HG03060 (cell line): ENCODE data around the gene OR52E2.

Source experiments
- ATAC-seq: cut with Tn5 transposase; IDR thresholded peaks from one replicate; pipeline ENCODE4 v1.9.1; 2021; ENCODE audit warnings: low read depth, moderate number of reproducible peaks; ENCODE audit not compliant: unreplicated experiment

OR52E2 gene

DNA sequence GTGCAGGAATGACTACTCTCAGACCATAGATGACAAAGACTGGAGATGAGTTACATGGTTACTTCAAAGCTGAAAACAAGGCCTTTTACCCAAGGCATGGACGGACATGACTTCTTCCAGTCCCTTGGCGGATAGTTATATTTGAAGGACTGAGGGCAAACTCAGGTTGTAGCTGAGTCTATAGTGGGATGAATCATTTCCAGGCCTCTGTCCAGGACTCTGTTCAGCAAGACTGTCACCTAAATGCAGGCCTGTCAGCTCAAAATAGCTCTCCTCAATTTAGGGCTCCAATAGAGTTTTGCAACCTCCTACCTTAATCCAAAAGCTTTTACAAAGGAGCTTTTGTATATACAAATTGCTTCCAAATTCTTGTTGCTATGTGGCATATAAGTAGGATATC, 37.4 kb downstream of the OR52E2 start:
- ATAC-seq: no peak

DNA sequence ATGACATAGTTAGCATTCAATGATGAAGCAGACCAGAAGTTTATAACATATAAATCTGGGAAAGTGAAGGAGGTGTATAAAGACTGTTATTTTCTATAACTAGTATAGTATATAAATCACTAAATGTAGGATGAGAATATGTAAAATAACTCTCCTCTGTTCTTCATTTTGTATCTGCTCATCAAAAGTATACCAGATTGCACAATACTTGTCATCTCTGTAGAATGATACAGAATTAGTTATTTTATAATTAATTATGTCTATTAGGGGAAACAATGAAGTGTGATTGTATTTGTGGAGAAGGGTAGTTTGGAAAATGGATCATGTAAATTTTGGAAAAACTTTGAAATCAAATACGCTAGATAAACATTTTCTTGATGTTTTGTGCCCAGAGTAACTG, 46.4 kb downstream of the OR52E2 start:
- ATAC-seq: no peak

DNA sequence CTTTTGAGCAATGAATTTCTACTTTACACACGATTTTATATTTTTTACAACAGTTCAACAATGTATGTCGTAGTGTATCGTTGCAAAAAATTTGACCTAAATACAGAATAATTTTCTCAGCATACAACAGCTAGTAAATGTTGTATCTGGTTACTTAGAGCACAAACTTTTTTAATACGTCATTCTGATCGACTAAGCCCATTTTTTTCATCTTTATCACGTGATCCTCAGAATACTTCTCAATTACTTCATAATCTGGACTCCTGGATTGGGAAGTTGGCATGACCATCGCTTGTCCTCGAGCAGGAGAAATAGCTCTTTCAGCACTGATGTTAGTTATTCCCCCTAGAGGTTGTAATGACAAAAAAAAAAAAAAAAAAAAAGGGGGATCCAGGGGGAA, 48.2 kb downstream of the OR52E2 start:
- ATAC-seq: no peak
